Ramos (cell line): Measurements from ENCODE around the gene PZP.

Experiments used
- in situ Hi-C: fragments of 300-500 bp; cut with MboI; formaldehyde crosslinking; loops from one replicate; pipeline ENCODE4 v1.14.3; 2022; ENCODE audit warnings: low sequenced_read_pairs; ENCODE audit not compliant: unreplicated experiment

The PZP gene

GRCh38 chr12:9127936-9128663 lies 80.1 kb downstream of the PZP start:
- in situ Hi-C loops = no loop called here

GRCh38 chr12:9127484-9127883 lies 80.7 kb downstream of the PZP start:
- in situ Hi-C loops = no loop called here

GRCh38 chr12:9124383-9125031 lies 83.7 kb downstream of the PZP start:
- in situ Hi-C loops = no loop called here

DNA sequence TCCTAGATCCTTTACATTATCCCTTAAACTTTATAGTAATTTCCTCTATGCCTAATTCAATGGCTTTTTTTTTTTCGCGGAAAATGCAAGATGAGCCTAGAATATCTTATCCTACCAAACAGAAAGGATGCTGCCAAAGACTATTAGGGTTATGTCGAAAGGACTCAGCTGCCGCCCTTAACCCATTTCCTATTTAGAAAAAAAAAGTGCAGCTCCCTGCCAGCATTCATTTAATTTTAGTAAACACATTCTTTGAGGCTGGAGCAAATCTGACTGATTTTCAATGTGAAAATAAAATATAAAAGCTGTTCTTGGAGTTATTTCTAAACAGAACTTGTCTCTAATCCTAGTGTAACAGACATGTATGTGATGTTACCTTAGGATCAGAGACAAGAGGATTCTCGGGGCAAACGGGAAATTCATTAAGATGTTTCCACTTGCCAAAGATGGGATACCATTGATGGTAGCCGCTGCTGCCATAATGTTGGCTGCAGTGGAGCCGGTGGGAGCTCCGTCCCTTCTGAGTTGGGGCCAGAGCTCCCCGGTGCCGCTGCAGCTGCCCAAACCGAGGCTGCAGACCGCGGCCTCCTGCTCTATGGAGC lies 84.3 kb downstream of the PZP start:
- in situ Hi-C loops = no loop called here

GRCh38 chr12:9122091-9122609 lies 86.0 kb downstream of the PZP start:
- in situ Hi-C loops = no loop called here

GRCh38 chr12:9120487-9121184 lies 87.6 kb downstream of the PZP start:
- in situ Hi-C loops = no loop called here

DNA sequence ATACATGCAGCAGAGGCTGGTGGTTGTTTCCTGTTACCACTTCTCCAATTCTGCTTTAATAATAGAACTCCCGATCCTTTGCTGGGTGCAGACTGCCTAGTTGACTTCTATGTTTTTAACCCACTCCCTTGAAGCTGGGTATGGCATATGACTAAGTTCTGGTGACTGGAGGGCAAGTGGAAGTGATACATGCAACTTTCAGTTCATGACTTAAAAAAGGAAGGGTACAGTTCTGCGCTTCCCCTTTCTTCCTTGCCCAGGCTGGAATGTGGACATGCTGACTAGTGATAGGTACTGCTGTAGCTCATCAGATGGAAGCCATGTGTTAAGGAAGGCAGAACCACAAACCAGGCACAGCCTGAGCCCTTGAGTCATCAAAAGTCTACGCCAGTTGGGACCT lies 90.0 kb downstream of the PZP start:
- in situ Hi-C loops = no loop called here

- in situ Hi-C loops = no loop called here
Measured at GRCh38 chr12:9115731-9116559, 92.2 kb downstream of the PZP start, which contains the start of gene A2M. Gene A2M (minus strand): TSS chr12:9115919. CDS start chr12:9115849, 70 bp downstream.

DNA sequence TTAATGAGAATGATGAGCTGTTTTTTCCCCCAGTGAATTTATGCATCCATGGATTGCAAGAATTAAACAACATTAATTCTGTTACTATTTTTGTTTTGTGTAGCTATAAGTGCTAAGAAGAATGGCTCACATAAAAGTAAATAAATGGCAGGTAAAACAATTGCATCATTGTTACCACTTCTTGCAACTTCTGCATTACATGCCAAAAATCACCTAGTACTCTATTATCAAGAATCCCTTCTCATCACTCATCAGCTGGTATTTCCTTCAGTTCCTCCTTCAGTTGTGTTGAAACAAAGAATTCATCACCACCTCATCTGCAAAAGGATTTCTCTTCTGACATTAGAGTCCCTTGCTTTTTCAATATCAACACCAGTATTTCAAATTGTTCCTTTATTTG lies 93.2 kb downstream of the PZP start:
- in situ Hi-C loops = no loop called here

DNA sequence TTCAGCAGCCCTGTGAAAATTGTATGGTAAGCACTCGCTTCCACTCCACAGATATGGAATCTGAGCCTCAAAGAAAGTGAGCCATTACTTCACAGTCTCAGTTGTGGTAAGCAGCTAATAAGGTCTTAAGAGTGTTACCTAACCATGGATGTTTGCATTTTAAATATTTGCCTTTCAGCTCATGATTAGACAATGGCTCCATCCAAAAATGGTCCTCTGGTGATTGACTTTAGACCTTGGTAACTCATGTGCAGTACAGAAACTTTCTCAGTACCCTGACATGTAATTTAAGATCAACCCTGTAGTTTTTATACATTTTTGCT lies 94.2 kb downstream of the PZP start:
- in situ Hi-C loops = no loop called here

DNA sequence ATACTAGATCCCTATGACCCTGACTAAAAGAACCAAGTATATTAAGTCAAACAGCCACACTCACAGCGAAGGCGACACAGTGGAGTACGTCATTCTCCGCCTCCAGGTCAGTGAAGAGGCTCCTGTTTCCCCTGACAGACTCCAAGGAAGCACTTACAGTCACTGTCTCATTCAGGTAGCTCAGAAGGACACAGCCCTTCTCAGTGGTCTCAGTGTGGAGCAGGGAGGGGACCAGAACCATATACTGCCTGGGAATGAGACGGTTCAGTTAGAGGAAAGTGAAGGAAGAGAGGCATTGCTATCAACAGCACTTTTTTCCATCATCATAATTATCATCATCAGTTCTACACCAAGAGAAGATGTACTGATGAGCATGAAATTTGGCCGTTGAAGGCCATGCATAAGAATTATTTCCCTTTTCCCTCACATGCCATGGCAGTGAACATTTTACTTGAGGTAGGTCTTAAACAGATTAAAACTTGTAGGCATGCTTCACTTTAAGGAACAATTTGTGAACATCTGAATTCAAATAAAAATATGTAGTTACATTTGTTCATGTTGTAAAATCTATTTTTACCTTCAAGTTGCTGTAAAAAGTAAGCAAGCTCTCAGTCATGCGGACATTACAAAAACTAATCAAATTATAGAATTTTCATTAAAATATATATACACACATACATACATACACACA lies 94.8 kb downstream of the PZP start:
- in situ Hi-C loops = no loop called here

- in situ Hi-C loops = no loop called here
Measured at GRCh38 chr12:9112076-9112853, 95.9 kb downstream of the PZP start.

- in situ Hi-C loops = no loop called here
Measured at GRCh38 chr12:9111525-9111924, 96.7 kb downstream of the PZP start.

DNA sequence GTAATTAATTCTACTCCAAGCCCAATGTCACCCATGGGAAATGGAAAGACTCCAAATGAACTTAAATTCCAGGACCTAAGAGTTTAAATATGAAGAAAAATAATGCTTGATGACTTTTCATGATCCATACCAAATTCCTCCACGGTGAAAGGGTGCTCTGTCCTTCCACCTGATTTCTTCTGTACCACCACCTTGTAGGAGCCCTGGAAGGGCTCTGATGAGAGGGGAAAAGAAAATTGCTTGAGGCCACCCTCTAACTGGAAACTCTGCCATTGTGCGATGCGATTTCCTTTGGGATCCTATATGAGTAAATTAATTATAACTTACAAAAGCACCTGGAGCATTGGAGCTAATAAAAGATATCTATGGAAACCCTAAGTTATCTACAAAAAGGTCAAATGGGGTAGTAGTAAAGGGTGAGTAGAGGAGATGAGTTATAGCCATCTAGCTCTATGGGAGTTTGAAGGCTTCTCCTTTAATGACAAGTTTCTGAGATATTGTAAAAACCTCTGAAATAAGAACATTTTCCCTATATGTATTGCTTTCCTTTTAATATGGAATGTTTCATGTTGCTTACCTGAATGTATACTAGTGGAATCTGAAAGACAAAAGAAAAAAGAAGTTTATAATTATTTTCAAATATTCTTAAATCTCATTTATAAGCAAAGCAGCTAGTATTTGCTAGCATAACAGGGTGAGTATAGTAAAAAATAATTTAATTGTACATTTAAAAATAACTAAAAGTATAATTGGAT lies 98.3 kb downstream of the PZP start:
- in situ Hi-C loops = no loop called here

DNA sequence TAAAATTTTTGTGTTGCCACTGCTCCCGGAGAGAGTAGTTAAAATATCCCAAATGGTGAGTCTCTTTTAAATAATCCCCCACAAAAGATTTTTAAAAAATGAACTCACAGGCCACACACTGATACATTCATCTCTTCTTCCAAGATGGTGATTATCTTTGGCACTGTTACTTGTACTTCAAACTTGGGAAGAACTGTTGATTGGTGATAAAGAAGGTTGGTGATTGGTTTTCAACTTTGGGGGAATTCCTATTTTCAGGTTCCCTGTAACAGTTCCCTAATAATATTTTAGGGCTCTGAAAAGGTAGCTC lies 99.0 kb downstream of the PZP start:
- in situ Hi-C loops = no loop called here

DNA sequence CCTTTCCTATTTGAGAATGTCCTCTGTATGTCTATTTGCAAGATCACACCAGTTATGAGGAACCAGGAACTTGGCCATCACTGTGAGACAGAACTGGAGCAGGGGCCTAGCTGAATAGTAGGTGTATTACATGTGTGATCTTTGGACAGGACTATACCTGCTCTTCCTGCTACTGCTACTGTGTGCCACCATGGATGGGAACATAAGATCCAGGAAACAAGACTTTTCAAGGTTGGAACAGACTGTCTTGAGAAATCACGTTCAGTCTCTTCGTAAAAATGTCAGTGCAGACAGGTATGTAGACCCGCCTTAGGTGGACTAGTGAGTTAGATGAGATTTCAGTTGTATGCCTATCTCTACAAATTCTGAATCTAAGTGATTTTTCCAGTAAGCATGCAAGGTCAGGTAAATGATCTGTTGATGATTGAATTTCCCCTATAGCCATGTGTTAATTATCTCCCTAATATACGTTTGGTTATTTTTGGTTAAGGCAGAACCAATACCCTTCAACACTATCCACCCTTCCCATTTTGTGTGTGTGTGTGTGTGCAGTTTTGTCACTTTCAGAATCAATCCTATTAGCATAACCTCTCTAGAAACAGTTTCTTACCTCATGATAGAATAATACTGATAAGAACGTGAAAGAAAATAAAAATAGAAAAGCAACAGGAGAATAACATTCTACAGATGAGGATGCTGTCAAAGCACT lies 99.5 kb downstream of the PZP start:
- in situ Hi-C loops = no loop called here

GRCh38 chr12:9107542-9107873 lies 100.7 kb downstream of the PZP start:
- in situ Hi-C loops = no loop called here
